Kidney epithelial cell (primary cell): ENCODE data around the gene JTB. TPM values are rescaled to one million over a fixed set of nuclear protein-coding genes. Genes with fewer than 3 reads are reported as not detected.

ENCODE experiments used
- DNase-seq: peaks from one replicate; pipeline ENCODE4 v3.0.0-alpha.2; 2010; ENCODE audit warnings: low read depth
- H3K27me3 ChIP-seq: 2 replicates; pipeline ENCODE4 v1.6.0; 2011; ENCODE audit warnings: low read length; ENCODE audit not compliant: control insufficient read depth, insufficient read depth
- H3K36me3 ChIP-seq: 2 replicates; pipeline ENCODE4 v1.5.1; 2011; ENCODE audit warnings: low read length; ENCODE audit not compliant: control insufficient read depth, insufficient read depth
- H3K4me3 ChIP-seq: 2 replicates; pipeline ENCODE4 v1.5.1; 2011; ENCODE audit warnings: low read depth, mild to moderate bottlenecking, control low read depth, low read length
- CTCF ChIP-seq: IDR thresholded peaks from 2 replicates; pipeline ENCODE4 v1.5.1; 2011; ENCODE audit warnings: mild to moderate bottlenecking, moderate library complexity, low read length, control low read depth, inconsistent platforms; ENCODE audit not compliant: insufficient read depth, poor library complexity, severe bottlenecking
- total RNA-seq: library from RNA; depleted of rRNA; stranded (reverse); fragments of >200 nt; gene quantifications from 2 replicates; pipeline ENCODE4 v1.2.3, GENCODE V29; 2015

JTB gene
- total RNA-seq, 1 donor from 2014 or later = 220 TPM

GRCh38 chr1:153991151-153991630 is 13.7 kb upstream of the JTB start:
- Histone ChIP-seq H3K4me3 (peak overlapping the region; percentile 74), H3K36me3 (peaks cover 2% of the 10 kb centered on the region), H3K27me3 (no peaks in the 10 kb centered on the region)
- no peak for DNase-seq
- no peak for TF ChIP-seq CTCF

GRCh38 chr1:153990468-153991150 is 13.1 kb upstream of the JTB start, which contains the start of gene RPS27:
TSS of gene RPS27 (plus strand) at chr1:153990762. CDS start at chr1:153990797, 35 bp downstream.
- peaks cover 2% of the 10 kb centered on the region for H3K36me3 ChIP-seq
- no peak for TF ChIP-seq CTCF
- peak; percentile 95 for DNase-seq

GRCh38 chr1:153987621-153988020 is 10.1 kb upstream of the JTB start:
- no peak overlapping the region for H3K4me3 ChIP-seq
- no peaks in the 10 kb centered on the region for H3K27me3 ChIP-seq
- no peak for TF ChIP-seq CTCF
- DNase-seq = no peak
- no peaks in the 10 kb centered on the region for H3K36me3 ChIP-seq

More at GRCh38 chr1:153990468-153991150, 13.1 kb upstream of the JTB start, which contains the start of gene RPS27:
- Histone ChIP-seq H3K27me3 (no peaks in the 10 kb centered on the region), H3K4me3 (peak within 1 kb of the TSS; percentile 74)

GRCh38 chr1:153985941-153986761 is 8.7 kb upstream of the JTB start, which contains the start of gene RAB13:
TSS of gene RAB13 (minus strand) at chr1:153986339. CDS start at chr1:153986236, 103 bp downstream.
- peaks cover 2% of the 10 kb centered on the region for H3K36me3 ChIP-seq
- no peak for DNase-seq
- no peaks in the 10 kb centered on the region for H3K27me3 ChIP-seq
- no peak for TF ChIP-seq CTCF
- H3K4me3 ChIP-seq = peak within 1 kb of the TSS; percentile 52

GRCh38 chr1:153985341-153985912 is 8.0 kb upstream of the JTB start:
- no peak for TF ChIP-seq CTCF
- no peak for DNase-seq
- no peaks in the 10 kb centered on the region for H3K27me3 ChIP-seq

More at GRCh38 chr1:153985341-153985912, 8.0 kb upstream of the JTB start:
- peaks cover 2% of the 10 kb centered on the region for H3K36me3 ChIP-seq
- peak overlapping the region; percentile 52 for H3K4me3 ChIP-seq
